Measurements from ENCODE around the gene ZNF616.

ZNF616 gene

DNA sequence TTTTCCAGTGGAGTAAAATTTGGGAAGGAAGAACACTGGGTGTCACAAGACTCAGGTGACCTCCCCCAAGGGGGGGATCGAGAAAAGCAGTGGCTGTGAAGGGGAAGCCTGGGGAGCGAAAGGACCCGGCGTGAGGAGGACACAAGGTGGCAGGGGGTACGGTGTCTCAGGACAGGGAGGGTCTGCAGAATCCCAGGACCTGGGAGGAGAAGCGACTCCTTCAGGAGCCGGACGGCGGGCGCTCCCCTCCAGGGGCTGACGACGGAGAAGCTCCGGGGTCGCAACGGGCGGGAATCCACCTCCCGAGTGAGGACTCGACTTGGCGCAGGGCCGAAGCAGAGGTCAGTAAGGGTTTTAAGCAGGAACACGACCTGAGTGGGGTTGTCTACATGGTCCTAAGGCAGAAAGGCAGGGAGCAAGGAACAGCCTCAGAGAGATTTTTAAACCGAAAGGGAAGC, 31.2 kb upstream of the ZNF616 start:
- H3K9ac ChIP-seq (ENCODE audit: insufficient read length, low read depth) = peak overlapping the region; percentile 85

DNA sequence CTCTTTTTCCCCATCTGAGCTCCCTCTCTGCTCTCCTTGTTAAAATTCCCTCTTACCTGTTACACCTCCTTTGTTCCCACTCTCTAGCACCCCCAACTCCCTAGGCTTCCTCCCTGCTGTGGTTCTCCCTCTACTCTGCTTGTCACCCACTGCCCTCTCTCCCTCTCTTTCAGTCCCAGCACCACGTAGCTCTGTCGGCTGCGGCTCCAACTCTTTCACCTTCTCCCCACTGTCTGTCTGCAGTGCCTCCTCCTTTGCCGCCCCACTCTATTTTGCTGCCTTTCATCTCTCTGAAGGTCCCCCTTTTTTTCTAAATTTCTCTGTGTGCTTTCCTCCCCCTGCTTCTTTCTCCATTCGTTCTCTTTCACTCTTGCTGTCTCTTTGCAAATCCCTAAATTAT, 30.6 kb upstream of the ZNF616 start:
- TF ChIP-seq ZNF274 (IDR thresholded peaks at IDR 0.05; ENCODE audit: low read depth, low read length) = no peak
- no peak for TF ChIP-seq SUZ12 (IDR thresholded peaks at IDR 0.05; ENCODE audit: extremely low read depth, insufficient read depth, insufficient read length)
- no peak for TF ChIP-seq YY1 (IDR thresholded peaks at IDR 0.05; ENCODE audit: insufficient read depth, insufficient read length)
- peaks cover 15% of the 10 kb centered on the region for H3K27me3 ChIP-seq (ENCODE audit: insufficient read depth, insufficient read length)
- no peaks in the 10 kb centered on the region; the same call in 1 of the 2 replicates for H3K9me3 ChIP-seq (ENCODE audit: insufficient read depth, low read length)
- no peaks in the 10 kb centered on the region for H3K4me1 ChIP-seq (ENCODE audit: insufficient read depth, insufficient read length)
- peak overlapping the region; percentile 85 for H3K9ac ChIP-seq (ENCODE audit: insufficient read length, low read depth)
- H3K36me3 ChIP-seq (ENCODE audit: insufficient read depth, insufficient read length, low read length) = peaks cover 9% of the 10 kb centered on the region
- H3K4me3 ChIP-seq (ENCODE audit: insufficient read length, low read depth) = peak overlapping the region; percentile 73
- no peak for DNase-seq (ENCODE audit: low read depth, low spot score)

More for the DNA sequence above, 31.2 kb upstream of the ZNF616 start:
- H3K4me1 ChIP-seq (ENCODE audit: insufficient read depth, insufficient read length) = no peaks in the 10 kb centered on the region
- no peak for DNase-seq (ENCODE audit: low read depth, low spot score)
- no peaks in the 10 kb centered on the region for H3K9me3 ChIP-seq (ENCODE audit: insufficient read depth, low read length)
- H3K27me3 ChIP-seq (ENCODE audit: insufficient read depth, insufficient read length) = peaks cover 15% of the 10 kb centered on the region
- no peak for TF ChIP-seq ZNF274 (IDR thresholded peaks at IDR 0.05; ENCODE audit: low read depth, low read length)
- TF ChIP-seq SUZ12 (IDR thresholded peaks at IDR 0.05; ENCODE audit: extremely low read depth, insufficient read depth, insufficient read length) = no peak
- TF ChIP-seq YY1 (IDR thresholded peaks at IDR 0.05; ENCODE audit: insufficient read depth, insufficient read length) = no peak
- peaks cover 6% of the 10 kb centered on the region for H3K36me3 ChIP-seq (ENCODE audit: insufficient read depth, insufficient read length, low read length)
- H3K4me3 ChIP-seq (ENCODE audit: insufficient read length, low read depth) = peak overlapping the region; percentile 73

DNA sequence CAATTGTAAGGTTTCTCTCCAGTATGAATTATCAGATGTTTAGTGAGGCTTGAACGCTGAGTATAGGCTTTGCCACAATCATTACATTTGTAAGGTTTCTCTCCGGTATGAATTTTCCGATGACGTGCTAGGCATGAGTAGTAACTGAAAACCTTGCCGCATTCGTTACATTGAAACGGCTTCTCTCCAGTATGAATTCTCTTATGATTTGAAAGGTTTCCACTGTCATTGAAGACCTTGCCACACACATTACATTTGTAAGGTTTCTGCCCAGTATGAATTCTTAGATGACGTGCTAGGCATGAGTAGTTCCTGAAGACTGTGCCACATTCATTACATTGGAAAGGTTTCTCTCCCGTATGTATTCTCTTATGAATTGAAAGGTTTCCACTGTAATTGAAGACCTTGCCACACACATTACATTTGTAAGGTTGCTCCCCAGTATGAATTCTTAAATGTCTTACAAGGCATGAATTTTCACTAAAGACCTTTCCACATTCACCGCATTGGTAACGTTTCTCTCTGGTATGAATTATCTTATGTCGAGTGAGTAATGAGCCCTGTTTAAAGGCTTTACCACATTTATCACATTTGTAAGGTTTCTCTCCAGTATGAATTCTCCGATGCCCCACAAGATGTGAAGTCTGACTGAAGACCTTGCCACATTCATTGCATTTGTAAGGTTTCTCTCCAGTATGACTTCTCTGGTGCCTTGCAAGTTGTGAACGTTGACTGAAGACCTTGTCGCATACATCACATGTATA, 16.0 kb upstream of the ZNF616 start:
- H3K36me3 ChIP-seq (ENCODE audit: insufficient read depth, insufficient read length, low read length) = peaks cover 13% of the 10 kb centered on the region
- no peak for DNase-seq (ENCODE audit: low read depth, low spot score)
- no peaks in the 10 kb centered on the region for H3K27me3 ChIP-seq (ENCODE audit: insufficient read depth, insufficient read length)
- no peak overlapping the region for H3K9ac ChIP-seq (ENCODE audit: insufficient read length, low read depth)
- no peaks in the 10 kb centered on the region for H3K4me1 ChIP-seq (ENCODE audit: insufficient read depth, insufficient read length)
- TF ChIP-seq YY1 (IDR thresholded peaks at IDR 0.05; ENCODE audit: insufficient read depth, insufficient read length) (no peak), ZNF274 (IDR thresholded peaks at IDR 0.05; ENCODE audit: low read depth, low read length) (peak; percentile 77)
- H3K4me3 ChIP-seq (ENCODE audit: insufficient read length, low read depth) = no peak overlapping the region
- H3K9me3 ChIP-seq (ENCODE audit: insufficient read depth, low read length) = peaks cover 81% of the 10 kb centered on the region

DNA sequence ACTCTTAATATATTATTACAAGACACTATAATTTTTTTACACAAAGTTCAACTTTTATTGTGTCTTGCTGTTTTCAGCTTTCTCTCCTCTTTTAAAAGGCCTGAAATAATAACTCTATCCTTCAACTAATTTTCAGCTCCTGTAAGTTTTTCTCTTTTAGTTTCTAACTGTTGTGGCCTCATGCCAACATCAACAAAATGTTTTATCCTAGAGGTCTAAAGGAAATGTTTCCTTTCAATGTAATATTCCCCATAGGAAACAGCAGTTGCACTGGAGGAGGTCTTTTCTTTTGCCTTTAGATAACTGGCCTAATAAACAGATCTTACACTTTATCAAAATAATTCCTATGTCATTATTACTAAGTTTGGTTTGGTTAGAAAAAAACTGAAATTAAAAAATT, 8.5 kb upstream of the ZNF616 start:
- no peaks in the 10 kb centered on the region for H3K27me3 ChIP-seq (ENCODE audit: insufficient read depth, insufficient read length)
- TF ChIP-seq YY1 (IDR thresholded peaks at IDR 0.05; ENCODE audit: insufficient read depth, insufficient read length) = no peak
- TF ChIP-seq ZNF274 (IDR thresholded peaks at IDR 0.05; ENCODE audit: low read depth, low read length) = no peak
- TF ChIP-seq SUZ12 (IDR thresholded peaks at IDR 0.05; ENCODE audit: extremely low read depth, insufficient read depth, insufficient read length) = no peak
- DNase-seq (ENCODE audit: low read depth, low spot score) = no peak
- no peaks in the 10 kb centered on the region for H3K36me3 ChIP-seq (ENCODE audit: insufficient read depth, insufficient read length, low read length)
- H3K4me1 ChIP-seq (ENCODE audit: insufficient read depth, insufficient read length) = no peaks in the 10 kb centered on the region
- H3K9me3 ChIP-seq (ENCODE audit: insufficient read depth, low read length) = peaks cover 48% of the 10 kb centered on the region
- H3K4me3 ChIP-seq (ENCODE audit: insufficient read length, low read depth) = no peak overlapping the region
- no peak overlapping the region for H3K9ac ChIP-seq (ENCODE audit: insufficient read length, low read depth)

DNA sequence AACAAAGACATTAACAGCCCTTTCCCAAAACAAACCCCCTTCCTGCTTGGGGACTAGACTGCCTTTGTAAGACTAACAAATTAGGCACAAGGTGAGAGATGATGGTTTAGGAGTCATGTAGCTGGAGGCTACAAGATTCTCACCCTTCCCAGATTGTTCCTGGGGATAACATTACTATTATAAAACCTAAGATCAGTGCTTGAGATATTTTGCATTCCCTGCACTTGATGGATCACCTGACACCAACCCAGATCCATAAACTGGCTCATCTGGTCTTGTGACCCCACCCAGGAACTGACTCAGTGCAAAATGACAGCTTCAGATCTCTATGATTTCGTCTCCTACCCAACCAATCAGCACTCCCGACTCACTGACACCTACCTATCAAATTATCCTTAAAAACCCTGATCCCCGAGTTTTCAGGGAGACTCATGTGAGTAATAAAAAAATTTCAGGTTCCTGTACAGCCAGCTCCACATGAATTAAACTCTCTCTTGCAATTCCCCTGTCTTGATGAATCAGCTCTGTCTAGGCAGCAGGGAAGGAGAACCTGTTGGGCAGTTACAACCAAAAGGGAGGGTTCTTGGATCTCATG, 2.4 kb upstream of the ZNF616 start:
- H3K9ac ChIP-seq (ENCODE audit: insufficient read length, low read depth) = no peak overlapping the region
- peaks cover 6% of the 10 kb centered on the region; the same call in 1 of the 2 replicates for H3K9me3 ChIP-seq (ENCODE audit: insufficient read depth, low read length)
- no peak overlapping the region for H3K4me3 ChIP-seq (ENCODE audit: insufficient read length, low read depth)
- TF ChIP-seq ZNF274 (IDR thresholded peaks at IDR 0.05; ENCODE audit: low read depth, low read length) (no peak), SUZ12 (IDR thresholded peaks at IDR 0.05; ENCODE audit: extremely low read depth, insufficient read depth, insufficient read length) (no peak), YY1 (IDR thresholded peaks at IDR 0.05; ENCODE audit: insufficient read depth, insufficient read length) (no peak)
- peaks cover 3% of the 10 kb centered on the region for H3K36me3 ChIP-seq (ENCODE audit: insufficient read depth, insufficient read length, low read length)
- H3K27me3 ChIP-seq (ENCODE audit: insufficient read depth, insufficient read length) = no peaks in the 10 kb centered on the region
- H3K4me1 ChIP-seq (ENCODE audit: insufficient read depth, insufficient read length) = no peaks in the 10 kb centered on the region
- no peak for DNase-seq (ENCODE audit: low read depth, low spot score)

DNA sequence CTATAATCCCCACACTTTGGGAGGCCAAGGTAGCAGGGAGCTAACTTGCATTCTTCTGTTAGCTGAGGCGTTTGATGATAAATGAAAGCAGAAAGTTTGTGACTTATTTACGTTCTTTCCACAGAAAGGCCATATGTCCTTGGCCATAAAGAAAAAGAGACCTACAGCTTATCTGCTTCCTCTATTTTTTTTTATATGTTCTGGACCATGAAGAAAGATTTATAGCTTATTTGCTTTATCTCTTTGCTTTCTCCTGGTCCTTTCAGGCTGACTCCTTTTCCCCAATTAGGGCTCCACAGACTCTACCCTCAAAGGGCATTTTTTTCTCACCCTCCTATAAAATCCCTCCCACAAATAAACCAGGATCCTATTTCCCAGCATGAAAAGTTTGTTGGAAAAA, 1.5 kb upstream of the ZNF616 start:
- Histone ChIP-seq H3K27me3 (ENCODE audit: insufficient read depth, insufficient read length) (no peaks in the 10 kb centered on the region), H3K9ac (ENCODE audit: insufficient read length, low read depth) (no peak overlapping the region), H3K9me3 (ENCODE audit: insufficient read depth, low read length) (peaks cover 6% of the 10 kb centered on the region; the same call in 1 of the 2 replicates), H3K4me3 (ENCODE audit: insufficient read length, low read depth) (no peak overlapping the region), H3K36me3 (ENCODE audit: insufficient read depth, insufficient read length, low read length) (peaks cover 10% of the 10 kb centered on the region), H3K4me1 (ENCODE audit: insufficient read depth, insufficient read length) (no peaks in the 10 kb centered on the region)
- TF ChIP-seq SUZ12 (IDR thresholded peaks at IDR 0.05; ENCODE audit: extremely low read depth, insufficient read depth, insufficient read length) (no peak), YY1 (IDR thresholded peaks at IDR 0.05; ENCODE audit: insufficient read depth, insufficient read length) (no peak), ZNF274 (IDR thresholded peaks at IDR 0.05; ENCODE audit: low read depth, low read length) (no peak)
- DNase-seq (ENCODE audit: low read depth, low spot score) = no peak

DNA sequence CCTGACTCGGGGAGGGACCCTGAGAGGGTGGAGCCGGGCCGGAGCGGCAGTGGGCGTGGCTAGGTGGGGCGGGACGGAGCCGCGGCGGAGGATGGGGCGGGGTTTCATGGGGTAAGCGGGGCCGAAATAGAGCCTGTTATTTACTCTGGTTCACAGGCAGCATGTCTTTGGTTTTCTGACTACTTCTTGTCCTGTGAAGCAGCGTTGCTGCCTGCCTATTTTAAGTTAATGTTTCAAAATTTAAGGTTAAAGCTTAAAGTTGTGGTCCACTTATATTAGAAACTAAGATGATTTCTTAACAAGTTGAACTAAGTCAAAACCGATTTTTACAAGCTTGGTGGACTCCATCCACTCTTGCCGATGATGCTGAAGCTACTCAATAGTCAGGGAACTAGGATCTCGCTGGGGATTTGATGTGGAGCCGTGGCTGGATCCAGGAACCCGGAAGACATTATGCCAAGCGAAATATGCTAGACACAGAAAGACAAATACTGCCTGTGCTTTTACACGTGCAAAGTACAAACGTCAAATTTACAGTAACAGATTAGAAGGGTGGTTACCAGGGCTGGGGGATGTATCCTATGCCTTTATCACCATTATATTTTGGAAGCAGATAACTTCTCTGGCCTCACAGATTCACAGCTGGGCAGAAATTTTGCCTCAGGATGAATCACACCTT, 433 bp upstream of the ZNF616 start:
- Histone ChIP-seq H3K36me3 (ENCODE audit: insufficient read depth, insufficient read length, low read length) (peaks cover 19% of the 10 kb centered on the region), H3K9ac (ENCODE audit: insufficient read length, low read depth) (no peak overlapping the region), H3K27me3 (ENCODE audit: insufficient read depth, insufficient read length) (no peaks in the 10 kb centered on the region), H3K4me1 (ENCODE audit: insufficient read depth, insufficient read length) (no peaks in the 10 kb centered on the region), H3K9me3 (ENCODE audit: insufficient read depth, low read length) (peaks cover 16% of the 10 kb centered on the region; the same call in 1 of the 2 replicates), H3K4me3 (ENCODE audit: insufficient read length, low read depth) (no peak overlapping the region)
- no peak for DNase-seq (ENCODE audit: low read depth, low spot score)
- TF ChIP-seq YY1 (IDR thresholded peaks at IDR 0.05; ENCODE audit: insufficient read depth, insufficient read length) = no peak
- no peak for TF ChIP-seq ZNF274 (IDR thresholded peaks at IDR 0.05; ENCODE audit: low read depth, low read length)
- TF ChIP-seq SUZ12 (IDR thresholded peaks at IDR 0.05; ENCODE audit: extremely low read depth, insufficient read depth, insufficient read length) = no peak
